Prostate gland (tissue), 2 donors: ENCODE data around the gene SPRR1A. TPM values are rescaled to one million over a fixed set of nuclear protein-coding genes. Genes with fewer than 3 reads are reported as not detected.

Experiments used
- DNase-seq: peaks from one replicate; pipeline ENCODE4 v3.0.0-alpha.2; 2019; ENCODE audit warnings: low spot score
- H3K27ac ChIP-seq, 2 donors: fragments of 200-600 bp; sonication (generic); 2 replicates each; pipeline ENCODE4 v1.5.1; 2017 to 2019
- H3K27me3 ChIP-seq: fragments of 200-600 bp; sonication (generic); replicated peaks from 2 replicates; pipeline ENCODE4 v1.5.1; 2019; ENCODE audit not compliant: insufficient read depth
- H3K36me3 ChIP-seq, 2 donors: fragments of 200-600 bp; sonication (generic); 1 replicate in 1 of 2; 2 replicates in 1 of 2; pipeline versions ENCODE4 v1.5.1 to v1.8.1; 2017 to 2019
- H3K4me1 ChIP-seq: fragments of 200-600 bp; sonication (generic); replicated peaks from 2 replicates; pipeline ENCODE4 v1.5.1; 2019
- H3K4me3 ChIP-seq, 2 donors: fragments of 200-600 bp; sonication (generic); 2 replicates each; pipeline ENCODE4 v1.5.1; 2017 to 2019
- H3K9me3 ChIP-seq: fragments of 200-600 bp; sonication (generic); 2 replicates; pipeline ENCODE4 v1.5.1; 2017
- CTCF ChIP-seq, 4 experiments: fragments of 200-600 bp in 2 of 4; fragments of 450-650 bp in 2 of 4; sonication (generic) in 2 of 4; IDR thresholded peaks; 1 replicate in 3 of 4; 2 replicates in 1 of 4; pipeline ENCODE4 v1.5.1; 2016 to 2019; ENCODE audit warnings: antibody characterized with exemption in 4 of 4, mild to moderate bottlenecking in 2 of 4, moderate library complexity in 2 of 4
- POLR2A ChIP-seq: fragments of 450-650 bp; IDR thresholded peaks from one replicate; pipeline ENCODE4 v1.6.1; 2016; ENCODE audit warnings: antibody characterized with exemption, mild to moderate bottlenecking
- POLR2AphosphoS5 ChIP-seq: sonication (generic); formaldehyde crosslinking; IDR thresholded peaks from one replicate; pipeline ENCODE4 v1.6.1; 2017; ENCODE audit warnings: antibody characterized with exemption
- WGBS: methylation state at CpG from one replicate; pipeline ENCODE4 v1.1.5; 2018; 5-methylcytosine and 5-hydroxymethylcytosine counted together
- intact Hi-C: fragments of 100-400 bp; cut with DNase I; formaldehyde crosslinking; loops from one replicate; pipeline ENCODE4 v1.14.2; 2022
- total RNA-seq, 2 donors: library from RNA; depleted of rRNA; stranded (reverse); fragments of >200 nt; gene quantifications; one replicate each; pipeline ENCODE4 v1.1.0, GENCODE V29; 2016

The SPRR1A gene, protein sequence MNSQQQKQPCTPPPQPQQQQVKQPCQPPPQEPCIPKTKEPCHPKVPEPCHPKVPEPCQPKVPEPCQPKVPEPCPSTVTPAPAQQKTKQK
- total RNA-seq = not detected

DNA sequence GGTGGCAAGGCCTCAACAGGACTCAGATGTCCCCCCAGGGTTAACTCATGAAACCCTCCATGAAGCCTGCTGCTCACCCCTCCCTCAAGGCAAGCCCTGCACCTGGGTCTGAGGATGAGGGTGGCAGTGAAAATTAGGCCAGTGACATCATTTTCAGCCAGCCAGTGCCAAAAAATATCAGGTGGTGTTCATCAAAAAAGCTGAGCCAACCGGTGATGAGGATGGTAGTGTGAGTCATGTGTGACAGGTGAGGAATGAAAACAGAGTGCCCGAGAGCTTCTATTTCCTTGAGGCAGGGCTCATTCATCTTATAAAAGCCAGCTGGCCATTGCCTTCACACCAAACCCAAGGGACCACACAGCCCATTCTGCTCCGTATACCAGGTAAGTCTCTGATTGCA is at the start of gene SPRR1A:
SPRR1A (plus strand) TSS at position 339 of the 400 bp plus-strand sequence. CDS start 1,150 bp downstream, outside the sequence.
- no peaks in the 10 kb centered on the region for H3K36me3 ChIP-seq
- no peaks in the 10 kb centered on the region for H3K27me3 ChIP-seq
- DNase-seq = no peak
- TF ChIP-seq POLR2AphosphoS5 (no peak), POLR2A (no peak), CTCF (IDR thresholded peaks at IDR 0.05) (no peak)
- no peaks in the 10 kb centered on the region for H3K9me3 ChIP-seq
- 62% methylated on average over 3 of the region's 3 CpGs for WGBS
- no peak within 1 kb of the TSS for H3K4me3 ChIP-seq
- no peak within 1 kb of the TSS for H3K27ac ChIP-seq
- intact Hi-C loops = no loop called here
- no peaks in the 10 kb centered on the region for H3K4me1 ChIP-seq

DNA sequence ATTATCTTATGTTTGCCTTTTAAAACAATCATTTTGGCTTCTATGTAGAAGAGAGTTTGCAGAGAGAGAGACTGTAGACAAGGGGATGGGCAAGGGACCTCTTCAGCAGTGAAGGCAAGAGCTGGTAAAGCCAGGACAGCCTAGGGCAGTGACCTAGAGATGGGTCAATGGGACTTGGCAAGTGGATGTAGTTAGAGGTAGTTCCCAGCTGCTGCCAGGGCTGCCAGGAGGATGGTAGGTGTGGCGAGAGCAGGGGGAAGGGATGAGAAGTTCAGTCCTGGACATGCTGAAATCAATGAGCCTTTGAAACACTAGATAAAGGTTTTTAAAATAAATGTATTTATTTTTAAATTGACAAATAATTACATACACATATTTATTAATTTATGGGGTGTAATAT is 43.3 kb upstream of the SPRR1A start:
- H3K36me3 ChIP-seq = no peaks in the 10 kb centered on the region
- intact Hi-C loops = no loop called here
- H3K4me1 ChIP-seq = no peaks in the 10 kb centered on the region
- WGBS = 96% methylated on average over 1 of the region's 1 CpG
- TF ChIP-seq POLR2AphosphoS5 (no peak), POLR2A (no peak), CTCF (IDR thresholded peaks at IDR 0.05) (no peak)
- H3K4me3 ChIP-seq = no peak overlapping the region
- no peak overlapping the region for H3K27ac ChIP-seq
- no peaks in the 10 kb centered on the region for H3K27me3 ChIP-seq
- no peaks in the 10 kb centered on the region for H3K9me3 ChIP-seq
- DNase-seq = no peak

DNA sequence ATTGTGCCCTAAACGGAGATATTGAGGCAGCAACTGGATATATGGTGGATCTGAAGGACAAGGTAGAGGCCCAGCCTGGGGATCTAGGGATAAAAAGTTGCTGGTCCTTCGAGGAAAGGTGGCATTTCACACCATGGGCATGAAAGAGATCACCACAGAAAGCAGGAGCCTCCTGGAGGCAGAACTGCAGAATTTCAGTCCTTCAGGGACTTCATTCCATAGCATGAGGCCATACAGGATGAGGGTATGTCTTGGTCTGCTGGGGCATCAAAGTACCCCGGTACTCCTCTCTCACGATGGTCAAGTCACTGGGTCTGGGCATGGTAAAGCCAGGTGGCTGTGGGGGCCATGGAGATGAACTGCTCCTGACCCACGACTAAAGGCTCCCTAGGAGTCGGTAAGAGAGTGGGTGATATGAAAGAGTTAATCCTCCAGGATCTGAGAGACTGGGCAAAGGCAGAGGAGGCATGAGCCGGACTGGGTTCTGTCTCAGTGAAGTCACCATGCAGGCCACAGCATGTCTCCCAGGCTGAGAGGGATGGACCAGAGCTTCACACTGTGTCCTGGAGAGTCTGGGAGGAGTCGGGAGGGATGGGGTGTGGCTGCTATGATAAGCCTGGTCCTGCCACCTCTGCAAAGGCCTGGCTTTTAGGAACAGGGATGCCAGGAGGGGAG is 42.7 kb upstream of the SPRR1A start:
- TF ChIP-seq CTCF (IDR thresholded peaks at IDR 0.05) = no peak
- no peak for TF ChIP-seq POLR2A
- TF ChIP-seq POLR2AphosphoS5 = no peak
- no peaks in the 10 kb centered on the region for H3K4me1 ChIP-seq
- no peak for DNase-seq
- intact Hi-C loops = no loop called here
- H3K4me3 ChIP-seq = no peak overlapping the region
- no peaks in the 10 kb centered on the region for H3K9me3 ChIP-seq
- no peaks in the 10 kb centered on the region for H3K27me3 ChIP-seq
- no peak overlapping the region for H3K27ac ChIP-seq
- 64% methylated on average over 8 of the region's 8 CpGs for WGBS
- H3K36me3 ChIP-seq = no peaks in the 10 kb centered on the region

GRCh38 chr1:152942161-152942560 is 41.7 kb upstream of the SPRR1A start:
- intact Hi-C loops = no loop called here

More at GRCh38 chr1:152942161-152942560, 41.7 kb upstream of the SPRR1A start:
- WGBS = 80% methylated on average over 2 of the region's 2 CpGs
- H3K4me3 ChIP-seq = no peak overlapping the region
- no peak for TF ChIP-seq POLR2AphosphoS5
- no peak for TF ChIP-seq CTCF (IDR thresholded peaks at IDR 0.05)
- TF ChIP-seq POLR2A = no peak
- H3K4me1 ChIP-seq = no peaks in the 10 kb centered on the region
- no peak for DNase-seq
- no peaks in the 10 kb centered on the region for H3K27me3 ChIP-seq
- H3K9me3 ChIP-seq = no peaks in the 10 kb centered on the region
- H3K27ac ChIP-seq = no peak overlapping the region
- H3K36me3 ChIP-seq = no peaks in the 10 kb centered on the region
